ENCODE data around the gene CCDC184.

- TF ChIP-seq CTCF (IDR thresholded peaks at IDR 0.05) (no peak), EP300 (IDR thresholded peaks at IDR 0.05) (no peak), POLR2A (IDR thresholded peaks at IDR 0.05) (no peak)
Measured at GRCh38 chr12:48201091-48201490, 17.6 kb downstream of the CCDC184 start.

All from upper lobe of left lung (tissue), 4 donors.